ENCODE results near the gene KSR1. TPM values are rescaled to one million over a fixed set of nuclear protein-coding genes. Genes with fewer than 3 reads are reported as not detected.
"Not testable (repeated sequence)": the region's sequence is repeated elsewhere in the genome, so short reads cannot be mapped to it uniquely, and the experiment has no call there.

The KSR1 gene
- total RNA-seq, 1 experiment from 2014 or later, result 88.9 TPM

DNA sequence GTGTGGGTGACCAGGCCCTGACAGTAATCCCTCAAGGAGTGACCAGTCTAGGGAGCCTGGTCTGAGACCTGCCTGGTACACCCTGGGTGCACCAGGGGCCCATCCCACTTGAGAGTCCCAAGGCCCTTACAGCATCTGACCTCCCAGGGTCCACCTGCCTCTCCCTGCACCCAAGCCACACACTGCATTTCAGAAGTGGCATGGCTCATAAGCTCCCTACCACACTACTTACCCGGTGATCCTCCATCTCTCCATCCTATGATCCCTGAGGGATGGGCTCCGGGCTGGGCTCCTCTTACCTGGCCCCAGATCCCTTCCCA, 215.3 kb downstream of the KSR1 start:
- H3K4me1 ChIP-seq, result no peaks in the 10 kb centered on the region
- Mint-ChIP-seq H3K27ac (ENCODE audit: unreplicated experiment) (no peak overlapping the region), H3K27me3 (ENCODE audit: insufficient read depth, unreplicated experiment) (peaks cover 3% of the 10 kb centered on the region), H3K36me3 (ENCODE audit: insufficient read depth, unreplicated experiment) (no peaks in the 10 kb centered on the region), H3K9me3 (ENCODE audit: unreplicated experiment) (no peaks in the 10 kb centered on the region), H3K4me3 (ENCODE audit: unreplicated experiment) (no peak overlapping the region), H3K4me1 (ENCODE audit: low read depth, unreplicated experiment) (no peaks in the 10 kb centered on the region)
- DNase-seq, result peak in 1 of 2 experiments; percentile 39
- intact Hi-C loops (cut with micrococcal nuclease; ENCODE audit: unreplicated experiment), result no loop called here
- H3K36me3 ChIP-seq (ENCODE audit: control insufficient read depth, insufficient read depth, low read length), result no peaks in the 10 kb centered on the region
- ChIA-PET POLR2A (no interaction called here), CTCF (no interaction called here)
- no peak overlapping the region for H3K4me3 ChIP-seq (ENCODE audit: low read depth, low read length)
- no TSS peak for BruUV-seq (replicated peaks)
- H3K9me3 ChIP-seq, result no peaks in the 10 kb centered on the region
- 0 out of 2 replicates have a peak, but pooled peaks cover 1% of the 10 kb centered on the region for H3K27me3 ChIP-seq (replicated peaks; ENCODE audit: control insufficient read depth, insufficient read depth, low read length)
- TF ChIP-seq CTCF (IDR thresholded peaks at IDR 0.05; ENCODE audit: insufficient read depth in 1 of 2, low read depth in 1 of 2, low read length in 1 of 2, severe bottlenecking in 1 of 2, unreplicated experiment in 1 of 2), result no peak

DNA sequence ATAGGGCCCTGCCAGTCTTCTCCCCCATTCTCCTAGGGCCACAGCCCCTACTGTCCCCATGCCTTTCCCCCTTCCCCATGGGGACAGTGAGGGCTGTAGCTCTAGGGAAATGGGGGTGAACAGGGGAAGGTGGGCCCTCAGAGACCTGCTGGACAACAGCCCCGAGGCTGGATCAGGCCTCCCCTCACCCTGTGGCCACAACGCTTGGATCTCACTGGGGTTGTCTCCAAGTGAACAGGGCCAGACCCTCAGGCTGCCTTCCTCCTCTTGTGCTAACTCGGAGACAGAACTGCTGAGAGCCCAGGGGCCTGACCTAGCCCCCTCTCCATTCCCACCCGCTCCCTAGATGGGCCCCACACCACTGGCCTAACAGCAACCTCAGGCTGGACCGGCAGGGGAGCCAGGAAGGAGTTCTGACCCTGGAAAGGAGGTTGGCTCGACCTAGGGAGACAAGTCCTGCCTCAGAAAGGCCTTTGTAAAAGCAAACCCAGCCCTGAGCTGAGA, 215.8 kb downstream of the KSR1 start:
- H3K9me3 ChIP-seq; POLR2A ChIA-PET; H3K4me3 Mint-ChIP-seq (ENCODE audit: unreplicated experiment); BruUV-seq (replicated peaks); H3K9me3 Mint-ChIP-seq (ENCODE audit: unreplicated experiment); intact Hi-C loops (cut with micrococcal nuclease; ENCODE audit: unreplicated experiment); H3K4me1 ChIP-seq; H3K36me3 Mint-ChIP-seq (ENCODE audit: insufficient read depth, unreplicated experiment); H3K36me3 ChIP-seq (ENCODE audit: control insufficient read depth, insufficient read depth, low read length); H3K4me1 Mint-ChIP-seq (ENCODE audit: low read depth, unreplicated experiment); H3K27me3 ChIP-seq (replicated peaks; ENCODE audit: control insufficient read depth, insufficient read depth, low read length); H3K27me3 Mint-ChIP-seq (ENCODE audit: insufficient read depth, unreplicated experiment); H3K4me3 ChIP-seq (ENCODE audit: low read depth, low read length); H3K27ac Mint-ChIP-seq (ENCODE audit: unreplicated experiment): not testable (repeated sequence)
- DNase-seq, result peak in 1 of 2 experiments; percentile 42
- CTCF ChIA-PET, result interaction anchor here (1.2 kb wide), 1 partner anchor 17 kb away, joined by 3 read pairs; no protein-coding TSS in a partner anchor

- intact Hi-C loops (cut with micrococcal nuclease; ENCODE audit: unreplicated experiment), result no loop called here
- Histone ChIP-seq H3K4me3 (ENCODE audit: low read depth, low read length) (no peak overlapping the region), H3K4me1 (no peaks in the 10 kb centered on the region), H3K27me3 (replicated peaks; ENCODE audit: control insufficient read depth, insufficient read depth, low read length) (0 out of 2 replicates have a peak, but pooled peaks cover under 1% of the 10 kb centered on the region), H3K9me3 (no peaks in the 10 kb centered on the region), H3K36me3 (ENCODE audit: control insufficient read depth, insufficient read depth, low read length) (no peaks in the 10 kb centered on the region)
- DNase-seq, result peak in 1 of 2 experiments; percentile 43
- H3K27ac Mint-ChIP-seq (ENCODE audit: unreplicated experiment), result no peak overlapping the region
- H3K36me3 Mint-ChIP-seq (ENCODE audit: insufficient read depth, unreplicated experiment), result no peaks in the 10 kb centered on the region
- ChIA-PET POLR2A (no interaction called here), CTCF (no interaction called here)
- H3K4me1 Mint-ChIP-seq (ENCODE audit: low read depth, unreplicated experiment), result no peaks in the 10 kb centered on the region
- peaks cover 12% of the 10 kb centered on the region for H3K27me3 Mint-ChIP-seq (ENCODE audit: insufficient read depth, unreplicated experiment)
- BruUV-seq (replicated peaks), result no TSS peak
- H3K4me3 Mint-ChIP-seq (ENCODE audit: unreplicated experiment), result no peak overlapping the region
- H3K9me3 Mint-ChIP-seq (ENCODE audit: unreplicated experiment), result no peaks in the 10 kb centered on the region
- TF ChIP-seq CTCF (IDR thresholded peaks at IDR 0.05; ENCODE audit: insufficient read depth in 1 of 2, low read depth in 1 of 2, low read length in 1 of 2, severe bottlenecking in 1 of 2, unreplicated experiment in 1 of 2), result no peak
Measured at GRCh38 chr17:27674335-27674734, 218.1 kb downstream of the KSR1 start.

Other genes with a start within 250 kb of the KSR1 start
- 149 and 157 TPM in 2 replicates for gene WSB1, start 162.3 kb upstream of the KSR1 start, total RNA-seq (2022)
- 2.8 and 3.0 TPM in 2 replicates for gene LGALS9, start 174.7 kb downstream of the KSR1 start, total RNA-seq (2022)

All from Caco-2 (cell line).